ENCODE results near the gene TPT1.
"Not testable (repeated sequence)": the region's sequence is repeated elsewhere in the genome, so short reads cannot be mapped to it uniquely, and the experiment has no call there.

TPT1 gene

DNA sequence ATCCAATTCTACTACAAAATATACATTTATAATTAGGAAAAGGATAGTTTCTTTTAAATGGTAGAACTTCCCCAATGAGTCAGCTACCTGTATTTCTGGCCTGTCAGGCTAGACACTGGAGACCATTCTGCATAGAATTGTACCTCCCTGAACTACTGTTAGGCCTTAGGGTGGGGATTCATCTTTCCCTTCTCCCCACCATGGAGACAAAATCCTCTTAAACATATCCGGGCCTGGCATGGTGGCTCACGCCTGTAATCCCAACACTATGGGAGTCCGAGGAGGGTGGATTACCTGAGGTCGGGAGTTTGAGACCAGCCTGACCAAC lies 24.5 kb upstream of the TPT1 start:
- no peak for DNase-seq

DNA sequence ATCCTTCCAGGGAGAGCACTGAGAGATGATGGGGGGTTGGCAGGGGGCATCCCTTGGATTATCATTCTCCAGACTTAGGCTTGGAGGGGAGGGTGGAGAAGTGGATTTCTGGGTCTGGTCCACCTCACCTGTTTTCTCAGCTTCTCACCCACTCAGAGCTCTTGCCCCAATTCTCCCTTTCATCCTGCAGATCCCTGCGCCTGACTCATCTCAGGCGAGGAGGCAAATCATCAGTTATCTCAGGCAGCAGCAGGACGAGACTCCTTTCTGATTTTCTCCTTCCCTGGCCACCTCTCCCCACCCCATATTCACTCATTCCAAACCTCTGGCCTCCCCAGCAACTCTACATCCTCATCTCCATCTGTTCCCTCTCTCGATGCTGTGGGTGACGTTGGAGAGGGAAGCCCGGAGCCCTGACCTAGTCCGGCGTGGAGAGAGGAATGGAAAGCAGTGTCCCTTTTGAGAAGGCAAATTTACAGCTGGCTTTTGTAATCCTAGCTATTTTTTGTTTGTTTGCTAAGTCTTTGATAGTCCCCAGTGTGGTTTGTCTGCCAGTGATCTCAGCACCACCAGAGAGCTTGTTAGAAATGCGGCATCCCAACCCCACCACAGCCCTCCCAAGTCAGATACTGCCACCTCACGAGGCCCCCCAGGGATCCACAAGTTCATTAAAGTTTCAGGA lies 24.0 kb upstream of the TPT1 start:
- DNase-seq, result no peak

DNA sequence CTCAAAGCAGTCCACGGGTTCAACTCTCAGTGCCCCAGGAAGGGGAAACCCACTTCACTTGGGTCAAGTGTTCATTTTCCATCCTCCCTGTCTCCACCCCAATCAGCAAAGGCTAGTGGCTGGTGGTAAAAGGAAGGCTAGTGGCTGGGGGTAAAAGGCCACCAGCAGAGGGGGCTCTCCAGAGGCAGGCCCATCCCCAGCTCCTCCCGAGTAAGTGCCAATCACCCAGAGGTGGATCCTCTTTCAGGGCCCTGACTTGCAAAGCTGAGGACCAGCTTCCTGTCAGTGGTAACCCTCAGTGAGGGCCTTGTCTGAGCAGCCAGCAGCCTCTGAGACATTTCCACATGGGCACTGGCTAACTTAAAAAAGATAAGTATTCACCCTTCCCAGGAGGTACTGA lies 22.0 kb upstream of the TPT1 start:
- DNase-seq, result no peak

DNA sequence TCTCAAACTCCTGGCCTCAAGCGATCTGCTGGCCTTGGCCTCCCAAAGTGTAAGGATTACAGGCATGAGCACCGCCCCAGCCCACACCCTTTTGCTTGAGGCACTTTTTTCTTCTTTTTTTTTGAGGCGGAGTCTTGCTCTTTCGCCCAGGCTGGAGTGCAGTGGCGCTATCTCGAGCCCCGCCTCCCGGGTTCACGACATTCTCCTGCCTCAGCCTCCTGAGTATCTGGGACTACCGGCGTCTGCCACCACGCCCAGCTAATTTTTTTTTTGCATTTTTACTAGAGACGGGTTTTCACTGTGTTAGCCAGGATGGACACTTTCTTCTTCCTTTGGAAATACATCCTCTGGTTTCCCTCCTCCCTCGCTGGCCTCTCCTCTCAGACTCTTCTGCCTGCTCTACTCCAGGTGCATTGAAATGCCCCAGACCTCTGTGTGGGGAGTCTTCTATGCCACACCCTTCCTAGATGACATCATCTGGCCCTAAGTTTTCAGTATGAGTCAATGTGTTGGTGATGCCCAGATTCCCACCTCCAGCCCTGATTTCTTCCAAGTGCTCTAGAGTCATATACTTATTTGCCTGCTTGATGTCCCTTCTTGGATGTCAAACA lies 20.7 kb upstream of the TPT1 start:
- no peak for DNase-seq

DNA sequence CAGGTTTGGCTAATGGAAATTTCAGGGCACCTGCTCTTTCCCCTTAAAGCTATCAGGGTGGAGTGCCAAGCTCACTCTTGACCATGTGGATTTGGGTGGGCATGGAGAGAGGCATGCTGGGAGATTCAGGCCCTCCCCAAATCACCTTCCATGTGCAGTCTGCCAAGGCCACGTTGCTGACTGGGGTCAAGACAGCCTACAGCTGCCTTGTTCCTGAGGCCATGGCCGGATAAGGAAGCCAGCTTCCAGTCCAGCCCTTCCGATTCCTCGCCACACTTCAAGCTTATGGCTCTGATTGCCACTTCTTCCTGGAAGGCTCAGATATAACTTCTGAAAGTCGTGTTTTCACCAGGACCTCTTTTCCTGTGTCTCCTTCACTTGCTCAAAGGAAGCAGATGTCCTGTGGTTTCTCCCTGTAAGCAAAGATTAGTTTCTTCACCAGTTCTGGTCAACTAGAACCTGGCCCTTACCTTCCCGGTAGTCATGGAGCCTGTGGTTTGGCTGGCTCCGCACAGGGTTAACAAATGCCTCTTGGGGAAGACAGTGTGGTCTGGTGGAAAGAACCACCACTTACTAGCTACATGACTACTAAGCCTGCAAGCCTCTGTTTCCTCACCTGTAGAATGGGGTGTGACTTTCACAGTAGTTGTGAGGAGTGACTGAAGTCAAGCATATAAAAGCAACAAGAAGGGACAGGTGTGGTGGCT lies 16.1 kb upstream of the TPT1 start:
- no peak for DNase-seq

DNA sequence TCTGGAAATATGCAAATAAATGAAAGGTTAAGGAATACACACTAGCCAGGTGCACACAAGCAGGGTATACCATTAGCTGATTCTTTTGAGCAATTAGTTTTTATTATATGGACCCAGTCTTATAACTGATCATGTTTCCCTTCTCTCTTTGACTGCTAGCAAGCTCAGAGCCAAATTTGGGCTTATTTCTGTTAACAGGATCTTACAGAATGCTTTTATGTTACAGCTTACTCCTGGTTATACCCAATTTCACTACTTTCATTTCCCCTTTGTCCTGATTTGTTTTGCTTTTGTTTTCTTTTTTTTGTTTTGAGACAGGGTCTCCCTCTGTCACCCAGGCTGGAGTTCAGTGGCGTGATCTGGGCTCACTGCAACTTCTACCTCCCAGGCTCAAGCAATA lies 12.9 kb upstream of the TPT1 start:
- no peak for DNase-seq

DNA sequence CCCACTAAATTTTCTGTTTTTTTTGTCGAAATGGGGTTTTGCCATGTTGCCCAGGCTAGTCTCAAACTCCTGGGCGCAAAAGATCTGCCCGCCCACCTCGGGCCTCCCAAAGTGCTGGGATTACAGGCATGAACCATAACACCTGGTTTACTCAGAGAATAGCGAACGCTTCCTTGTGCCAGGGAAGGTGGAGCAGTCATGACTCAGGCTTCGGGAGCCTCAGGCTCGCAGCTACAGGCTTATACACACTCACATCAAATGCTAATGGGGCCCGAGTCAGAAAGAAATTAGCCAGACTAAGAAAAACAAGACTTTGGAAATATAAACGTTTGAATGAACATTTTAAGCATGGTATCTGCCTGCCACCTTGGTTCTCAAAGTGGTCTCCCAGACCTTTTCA lies 11.0 kb upstream of the TPT1 start:
- DNase-seq, result no peak

DNA sequence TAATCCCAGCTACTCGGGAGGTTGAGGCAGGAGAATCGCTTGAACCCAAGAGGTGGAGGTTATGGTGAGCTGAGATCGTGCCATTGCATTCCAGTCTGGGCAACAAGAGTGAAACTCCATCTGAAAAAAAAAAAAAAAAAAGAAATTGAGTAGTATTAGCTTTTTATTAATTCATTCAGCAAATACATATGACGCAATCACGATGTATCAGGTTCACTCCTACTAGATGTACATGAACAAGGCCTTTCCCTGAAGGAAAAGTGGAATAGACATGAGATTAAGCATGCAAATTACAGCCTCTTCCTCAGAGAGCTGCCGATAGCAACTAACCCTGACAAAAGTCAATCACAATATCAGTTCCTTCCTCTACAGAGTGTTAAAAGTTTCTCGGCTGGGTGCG lies 9.2 kb upstream of the TPT1 start:
- DNase-seq, result no peak

DNA sequence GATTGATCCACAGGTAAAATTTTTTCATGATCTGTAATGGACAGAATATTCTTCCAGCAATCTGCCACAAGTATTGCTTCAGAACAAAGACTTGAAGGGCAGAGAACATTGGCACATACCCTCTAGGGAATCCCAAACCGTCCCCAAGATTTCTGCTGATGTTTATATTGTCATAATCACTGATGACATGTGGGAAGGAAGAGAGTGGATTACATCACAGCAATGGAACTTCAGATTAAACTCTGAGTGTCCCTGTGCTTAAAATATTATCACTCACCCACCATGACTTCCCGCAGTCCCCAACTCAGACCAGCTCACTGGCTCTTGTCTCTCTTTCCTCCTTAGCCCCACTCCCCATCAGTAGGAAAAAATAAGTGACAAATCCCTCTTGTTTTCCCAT lies 8.5 kb upstream of the TPT1 start:
- DNase-seq, result no peak

DNA sequence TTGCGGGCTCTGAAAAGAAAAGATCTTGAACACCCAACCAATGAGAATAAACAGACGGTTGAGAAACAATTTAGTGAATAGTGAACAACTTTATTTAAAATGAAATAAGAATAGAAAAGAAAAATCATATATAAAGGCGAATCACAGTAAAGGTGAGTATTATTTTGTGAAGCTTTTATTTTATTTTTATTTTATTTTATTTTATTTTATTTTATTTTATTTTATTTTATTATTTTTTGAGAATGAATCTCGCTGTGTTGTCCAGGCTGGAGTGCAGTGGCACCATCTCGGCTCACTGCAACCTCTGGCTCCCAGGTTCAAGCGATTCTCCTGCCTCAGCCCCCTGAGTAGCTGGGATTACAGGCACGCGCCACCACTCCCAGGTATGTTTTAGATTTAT lies 3.1 kb upstream of the TPT1 start:
- DNase-seq, result not testable (repeated sequence)

DNA sequence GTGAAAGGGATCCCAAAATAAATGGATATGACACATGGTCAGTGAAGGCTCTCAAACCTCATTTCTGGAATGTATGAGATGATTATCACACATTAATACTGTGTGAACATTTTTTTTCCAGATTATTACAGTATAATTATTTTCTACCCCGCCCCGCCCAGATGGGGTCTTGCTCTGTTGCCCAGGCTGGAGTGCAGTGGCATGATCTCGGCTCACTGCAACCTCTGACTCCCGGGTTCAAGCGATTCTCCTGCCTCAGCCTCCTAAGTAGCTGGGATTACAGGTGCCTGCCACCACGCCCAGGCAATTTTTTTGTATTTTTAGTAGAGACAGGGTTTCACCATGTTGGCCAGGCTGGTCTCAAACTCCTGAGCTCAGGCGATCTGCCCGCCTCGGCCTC lies 2.1 kb upstream of the TPT1 start:
- DNase-seq, result not testable (repeated sequence)

DNA sequence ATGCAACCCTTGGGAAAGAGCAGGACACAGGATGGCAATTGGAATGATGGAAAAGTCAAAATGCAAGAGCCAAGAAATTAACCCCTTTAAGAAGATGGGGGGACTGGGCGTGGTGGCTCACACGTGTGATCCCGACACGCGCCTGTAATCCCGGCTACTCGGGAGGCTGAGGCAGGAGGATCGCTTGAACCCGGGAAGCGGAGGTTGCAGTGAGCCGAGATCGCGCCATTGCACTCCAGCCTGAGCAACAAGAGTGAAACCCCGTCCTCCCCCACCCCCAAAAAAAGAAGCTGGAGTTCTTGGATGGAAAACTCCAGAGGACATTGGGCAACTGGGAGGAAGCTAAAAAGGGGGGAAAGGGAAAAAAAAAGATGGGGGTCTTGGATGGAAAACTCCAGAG lies 1.7 kb upstream of the TPT1 start:
- not testable (repeated sequence) for DNase-seq

DNA sequence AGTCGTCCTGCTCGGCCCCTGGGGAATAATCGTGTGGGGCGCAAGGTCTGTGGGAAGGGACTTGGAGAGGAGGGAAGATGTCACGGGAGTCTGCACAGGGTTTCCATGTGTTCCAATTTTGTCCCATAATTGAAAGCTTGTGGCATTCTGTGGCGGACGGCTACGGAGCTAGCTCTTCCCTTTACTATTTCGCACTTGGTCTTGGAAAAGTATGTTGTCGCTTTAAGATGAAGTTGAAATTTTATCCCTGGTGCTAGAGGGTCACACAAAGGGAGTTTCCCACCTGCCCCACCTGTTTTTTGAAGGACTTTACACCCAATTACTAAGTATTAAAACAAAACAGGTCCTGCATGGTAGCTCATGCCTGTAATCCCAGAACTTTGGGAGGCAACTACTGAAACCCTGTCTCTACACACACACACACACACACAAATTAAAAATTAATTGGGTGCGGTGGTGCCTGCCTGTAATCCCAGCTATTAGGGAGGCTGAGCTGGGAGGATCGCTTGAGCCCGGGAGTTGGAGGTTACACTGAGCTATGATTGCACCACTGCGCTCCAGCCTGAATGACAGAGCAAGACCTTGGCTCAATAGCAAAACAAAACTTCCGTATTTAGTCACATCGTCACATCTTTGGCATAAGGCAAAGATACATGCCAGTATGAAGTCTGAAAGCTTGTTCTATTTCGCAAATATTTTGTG lies 967 bp upstream of the TPT1 start:
- DNase-seq, result no peak

DNA sequence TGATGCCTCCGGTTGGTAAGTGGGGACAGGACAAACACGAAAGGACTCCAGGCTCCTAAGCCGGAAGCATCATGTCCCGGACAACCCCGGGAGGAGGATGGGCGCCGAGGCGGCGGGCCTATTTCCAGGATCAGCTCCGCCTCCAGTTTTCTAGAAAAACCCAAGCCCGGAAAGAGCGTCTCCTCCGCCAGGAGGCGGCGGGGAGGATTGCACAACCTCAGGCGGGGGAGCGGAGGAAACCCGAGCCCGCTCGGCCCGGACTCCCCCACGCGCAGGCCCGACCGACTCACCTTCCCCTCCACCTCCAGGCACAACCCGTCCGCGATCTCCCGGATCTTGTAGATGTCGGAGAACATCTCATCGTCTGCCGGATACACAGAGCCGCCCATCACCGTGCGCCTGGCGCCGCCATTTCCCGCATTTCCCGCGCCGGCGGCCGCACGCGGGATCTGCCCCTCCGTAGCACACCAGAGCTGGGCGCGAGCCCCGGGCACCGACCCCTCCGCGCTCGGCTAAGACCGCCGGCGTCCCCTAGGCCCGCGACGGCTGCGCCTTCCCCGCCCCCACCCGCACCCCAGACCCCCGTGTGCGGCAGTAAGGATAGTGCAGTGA lies 455 bp downstream of the TPT1 start:
- peak; percentile 90 for DNase-seq

DNA sequence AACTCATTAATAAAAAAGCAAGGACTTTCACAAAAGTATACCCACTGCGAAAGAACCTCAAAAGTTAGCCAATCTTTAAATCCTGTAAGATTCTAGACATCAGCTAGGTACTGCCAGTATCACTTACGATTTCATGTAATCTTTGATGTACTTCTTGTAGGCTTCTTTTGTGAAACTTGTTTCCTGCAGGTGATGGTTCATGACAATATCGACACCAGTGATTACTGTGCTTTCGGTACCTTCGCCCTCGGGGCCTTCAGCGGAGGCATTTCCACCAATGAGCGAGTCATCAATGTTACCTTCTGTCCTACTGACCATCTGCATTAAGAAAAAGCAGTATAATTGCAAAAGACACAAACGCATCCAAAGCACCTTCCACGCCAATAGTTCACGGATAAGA lies 1.1 kb downstream of the TPT1 start:
- DNase-seq, result peak; percentile 67

DNA sequence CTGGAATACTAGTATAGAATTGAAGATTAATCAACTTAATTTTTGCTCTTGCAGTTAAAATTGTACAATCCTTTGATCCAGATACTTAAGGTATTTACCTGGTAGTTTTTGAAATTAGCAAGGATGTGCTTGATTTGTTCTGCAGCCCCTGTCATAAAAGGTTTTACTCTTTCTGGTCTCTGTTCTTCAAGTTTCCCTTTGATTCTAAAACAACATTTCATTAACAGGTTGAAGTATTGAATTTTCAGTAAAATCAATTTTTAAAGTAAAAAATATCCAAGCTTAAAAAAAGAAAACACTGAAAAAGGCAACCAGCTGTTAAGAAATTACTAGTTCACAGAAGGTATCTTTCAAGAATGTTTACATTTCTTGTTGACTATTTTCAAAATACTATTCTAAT lies 1.6 kb downstream of the TPT1 start:
- DNase-seq, result no peak

DNA sequence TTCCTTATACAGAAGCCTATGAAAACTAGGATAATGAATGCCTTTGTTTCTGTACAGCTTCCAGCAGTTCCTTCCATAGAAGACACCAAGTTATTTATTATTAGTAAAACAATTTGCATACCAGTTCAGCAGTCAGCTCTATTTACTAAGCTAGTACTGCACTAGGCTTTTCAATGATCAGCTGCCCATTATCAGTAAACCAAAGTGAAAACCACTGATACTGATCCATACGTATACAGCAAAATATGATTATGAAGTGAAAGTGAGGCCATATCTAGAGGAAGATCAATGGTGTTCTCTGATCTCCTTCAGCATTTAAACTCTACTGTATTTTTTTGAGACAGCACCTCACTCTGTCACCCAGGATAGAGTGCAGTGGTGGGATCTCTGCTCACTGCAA lies 3.2 kb downstream of the TPT1 start:
- no peak for DNase-seq

DNA sequence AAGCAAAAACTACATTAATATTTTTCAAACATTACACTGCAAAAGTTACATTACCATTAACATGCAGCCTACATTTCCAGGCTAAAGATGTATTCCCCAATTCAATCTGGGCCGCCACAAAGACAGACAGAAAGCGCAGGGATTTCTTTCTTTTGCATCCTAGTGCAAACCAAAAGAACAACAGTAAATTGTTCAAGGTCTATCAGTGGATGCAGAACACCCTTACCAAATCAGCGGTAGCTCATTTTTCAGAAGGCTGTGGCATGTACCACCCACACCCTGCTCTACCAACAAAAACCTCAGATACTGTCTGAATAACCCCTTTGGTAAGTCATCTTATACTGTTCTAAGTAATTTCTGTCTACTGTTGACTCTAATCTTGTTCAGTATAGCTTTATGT lies 3.6 kb downstream of the TPT1 start:
- no peak for DNase-seq

DNA sequence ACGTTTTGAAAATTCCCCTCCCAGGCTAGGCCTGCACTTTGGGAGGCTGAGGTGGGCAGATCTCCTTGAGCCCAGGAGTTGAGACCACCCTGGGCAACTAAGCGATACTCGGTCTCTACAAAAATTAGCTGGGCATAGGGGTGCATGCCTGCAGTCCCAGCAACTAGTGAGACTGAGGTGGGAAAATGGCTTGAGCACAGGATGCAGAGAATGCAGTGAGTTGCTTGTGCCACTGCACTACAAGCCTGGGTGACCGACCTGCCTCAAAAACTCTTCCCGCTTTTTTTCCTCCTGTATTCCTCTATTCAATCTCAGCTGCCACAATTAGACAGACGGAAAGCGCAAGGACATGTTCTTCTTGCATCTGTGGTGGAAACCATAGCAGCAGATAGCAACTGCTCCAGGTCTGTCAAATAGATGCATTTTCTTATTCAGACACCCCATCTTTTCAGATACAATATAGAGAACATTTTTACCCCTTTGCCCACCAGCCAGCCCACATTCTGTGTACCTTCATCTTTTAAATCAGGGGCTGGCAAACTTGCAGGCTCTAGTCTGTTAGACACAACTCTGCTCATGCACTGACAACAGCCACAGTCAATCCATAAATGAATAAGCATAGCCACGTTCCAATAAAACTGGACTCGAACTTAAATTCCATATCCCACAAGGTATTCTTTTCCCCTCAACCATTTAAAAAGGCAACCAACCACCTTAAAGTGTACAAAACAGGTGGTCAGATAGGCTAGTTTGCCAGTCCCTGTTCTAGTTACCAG lies 4.8 kb downstream of the TPT1 start:
- no peak for DNase-seq

DNA sequence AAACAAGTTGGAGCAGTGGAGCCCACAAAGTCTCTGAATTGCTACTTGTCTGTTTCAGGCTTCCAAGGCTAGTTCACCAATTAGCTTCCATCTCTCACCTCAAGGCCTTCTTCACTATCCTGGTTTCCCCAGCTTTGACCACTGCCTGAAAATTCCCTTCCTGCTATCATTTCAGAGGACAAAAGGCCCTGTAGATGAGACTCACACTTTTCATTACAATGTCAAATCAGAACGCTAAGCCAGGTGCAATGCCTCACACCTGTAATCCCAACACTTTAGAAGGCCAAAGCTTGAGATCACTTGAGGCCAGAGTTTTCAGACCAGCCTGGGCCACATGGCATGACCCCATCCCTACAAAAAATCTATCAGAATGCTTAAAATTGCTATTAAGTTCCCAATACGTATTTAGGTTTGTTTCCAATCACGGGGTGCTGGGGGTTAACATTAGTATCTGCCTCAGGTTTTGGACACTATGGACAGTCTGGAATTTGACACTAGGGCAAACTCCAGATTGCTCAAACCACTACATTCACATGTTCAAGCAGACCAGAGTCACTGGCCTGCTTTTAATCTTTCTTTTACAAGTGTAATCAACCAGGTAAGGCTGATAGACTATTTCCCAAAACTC lies 5.5 kb downstream of the TPT1 start:
- DNase-seq, result no peak

DNA sequence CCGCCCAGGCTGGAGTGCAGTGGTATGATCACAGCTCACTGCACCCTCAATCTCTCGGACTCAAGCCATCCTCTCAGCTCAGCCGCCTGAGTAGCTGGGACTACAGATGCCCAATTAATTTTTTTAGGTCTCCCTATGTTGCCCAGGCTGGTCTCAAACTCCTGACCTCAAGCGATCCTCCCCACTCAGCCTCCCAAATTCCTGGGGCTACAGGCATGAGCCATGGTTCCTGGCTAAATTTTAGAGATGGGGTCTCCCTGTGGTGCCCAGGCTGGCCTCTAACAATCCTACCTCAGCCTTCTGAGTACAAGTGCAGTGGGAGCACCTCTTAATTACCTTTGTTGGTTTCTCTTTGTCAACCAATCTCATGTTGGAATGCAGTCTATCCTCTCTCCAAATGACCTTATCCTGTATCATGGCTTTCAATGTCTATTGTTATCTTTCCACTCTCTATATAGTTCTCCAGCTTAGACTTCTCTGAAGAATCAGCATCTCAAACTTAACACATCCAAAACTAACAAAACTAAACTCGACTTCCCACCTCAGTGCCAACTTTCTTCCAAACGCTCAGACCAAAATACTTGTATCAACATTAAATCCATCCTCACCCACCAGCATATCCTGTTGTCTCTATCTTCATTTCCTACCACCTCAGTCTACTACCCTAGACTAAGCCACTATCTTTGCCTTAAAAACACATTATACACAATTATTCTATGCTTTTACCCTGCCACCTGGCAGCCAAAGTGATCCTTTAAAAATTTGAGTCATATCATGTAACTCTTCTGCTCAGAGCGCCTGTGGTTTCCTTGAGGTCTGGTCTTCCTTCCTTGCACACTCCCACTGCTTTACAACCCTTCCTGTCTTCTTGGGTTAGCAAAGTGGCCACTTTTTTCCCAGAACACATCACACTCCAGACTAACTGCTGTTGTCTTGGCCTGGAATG lies 6.7 kb downstream of the TPT1 start:
- no peak for DNase-seq

Measured in activated CD8-positive, alpha-beta memory T cell treated with anti-CD3 and anti-CD28 coated beads for 24 hours (primary cell).